Astrocyte (in vitro differentiated cells and primary cell): Measurements from ENCODE around the gene PPM1A.

ENCODE experiments used
- CTCF ChIP-seq: IDR thresholded peaks from 2 replicates; pipeline ENCODE4 v1.5.1; 2011; ENCODE audit warnings: low read depth, mild to moderate bottlenecking, inconsistent platforms, low read length, moderate library complexity; ENCODE audit not compliant: insufficient read depth
- EZH2 ChIP-seq: IDR thresholded peaks from 2 replicates; pipeline ENCODE4 v1.6.1; 2012; ENCODE audit warnings: mild to moderate bottlenecking, low read length, inconsistent platforms; ENCODE audit not compliant: insufficient read depth

GRCh38 chr14:60225265-60225664 lies 23.8 kb upstream of the PPM1A start:
- TF ChIP-seq CTCF (no peak), EZH2 (no peak)
